SK-N-SH (cell line): Measurements from ENCODE around the gene CDKN2D. TPM values are rescaled to one million over a fixed set of nuclear protein-coding genes. Genes with fewer than 3 reads are reported as not detected.

Experiments used
- CTCF ChIA-PET: fragments of 300-600, 350-600 bp; formaldehyde crosslinking; extraction: SDS; loops from one replicate; lab custom pipeline; 2021; lab: Yijun Ruan, JAX
- POLR2A ChIA-PET: fragments of 350-600 bp; sonication (Branson Sonifier 250); formaldehyde crosslinking; extraction: SDS; loops from one replicate; lab custom pipeline; 2020; ENCODE audit warnings: antibody characterized with exemption, inconsistent platforms; lab: Yijun Ruan, JAX
- DNase-seq: peaks from one replicate; pipeline ENCODE4 v3.0.0; 2012
- H2AFZ ChIP-seq: fragments of 200-600 bp; sonication (generic); 2 replicates; pipeline ENCODE4 v1.8.1; 2016; ENCODE audit warnings: antibody characterized with exemption, mild to moderate bottlenecking, low read depth
- H3F3A ChIP-seq: fragments of 200-600 bp; sonication (generic); replicated peaks from 2 replicates; pipeline ENCODE3; 2016; ENCODE audit warnings: antibody characterized with exemption, mild to moderate bottlenecking; ENCODE audit not compliant: insufficient read depth
- H3K27ac ChIP-seq, 2 experiments: fragments of 200-500 bp in 1 of 2; fragments of 200-600 bp in 1 of 2; sonication (Bioruptor generic) in 1 of 2; sonication (generic), shearing (Covaris generic) in 1 of 2; 2 replicates each; pipeline versions ENCODE4 v1.5.1 to v1.6.1; 2014 to 2016; ENCODE audit warnings: low read depth in 2 of 2, inconsistent platforms in 1 of 2, low read length in 1 of 2, mild to moderate bottlenecking in 1 of 2, mixed read lengths in 1 of 2
- H3K27me3 ChIP-seq: fragments of 200-600 bp; sonication (generic), shearing (Covaris generic); 2 replicates; pipeline ENCODE4 v1.6.1; 2016; ENCODE audit warnings: mixed run types; ENCODE audit not compliant: insufficient read depth
- H3K36me3 ChIP-seq, 2 experiments: fragments of 200-500 bp in 1 of 2; fragments of 200-600 bp in 1 of 2; sonication (Bioruptor generic) in 1 of 2; sonication (generic) in 1 of 2; replicated peaks in 1 of 2; 2 replicates each; pipeline versions ENCODE3 to v1.5.1; 2014 to 2016; ENCODE audit warnings: low read length in 1 of 2, mild to moderate bottlenecking in 1 of 2; ENCODE audit not compliant: insufficient read depth in 2 of 2, control insufficient read depth in 1 of 2
- H3K4me1 ChIP-seq, 2 experiments: fragments of 200-500 bp in 1 of 2; fragments of 200-600 bp in 1 of 2; sonication (Bioruptor generic) in 1 of 2; sonication (generic), shearing (Covaris generic) in 1 of 2; 2 replicates each; pipeline versions ENCODE4 v1.5.1 to v1.6.1; 2014 to 2016; ENCODE audit warnings: low read depth in 1 of 2, low read length in 1 of 2, mixed run types in 1 of 2; ENCODE audit not compliant: insufficient read depth in 2 of 2, control insufficient read depth in 1 of 2
- H3K4me2 ChIP-seq: fragments of 200-600 bp; sonication (generic), shearing (Covaris generic); 2 replicates; pipeline ENCODE4 v1.6.1; 2017; ENCODE audit warnings: mixed run types
- H3K4me3 ChIP-seq, 2 experiments: fragments of 200-500 bp in 1 of 2; fragments of 200-600 bp in 1 of 2; sonication (Bioruptor generic) in 1 of 2; sonication (generic), shearing (Covaris generic) in 1 of 2; 2 replicates each; pipeline versions ENCODE4 v1.5.1 to v1.8.1; 2014 to 2016; ENCODE audit warnings: low read depth in 2 of 2, inconsistent platforms in 1 of 2, low read length in 1 of 2, mild to moderate bottlenecking in 1 of 2, mixed read lengths in 1 of 2, moderate library complexity in 1 of 2
- H3K79me2 ChIP-seq: fragments of 200-600 bp; sonication (generic); 2 replicates; pipeline ENCODE4 v1.8.1; 2017; ENCODE audit warnings: mild to moderate bottlenecking; ENCODE audit not compliant: insufficient read depth
- H3K9ac ChIP-seq: fragments of 200-600 bp; sonication (generic); 2 replicates; pipeline ENCODE4 v1.6.1; 2017; ENCODE audit warnings: mixed run types
- H3K9me2 ChIP-seq: fragments of 200-600 bp; sonication (generic); 2 replicates; pipeline ENCODE4 v1.6.1; 2017; ENCODE audit warnings: mixed run types
- H3K9me3 ChIP-seq: fragments of 200-600 bp; sonication (generic); 2 replicates; pipeline ENCODE4 v1.6.1; 2017; ENCODE audit warnings: mixed run types, mild to moderate bottlenecking, moderate library complexity
- H4K20me1 ChIP-seq: fragments of 200-600 bp; sonication (generic); 2 replicates; pipeline ENCODE4 v1.6.1; 2017; ENCODE audit warnings: mild to moderate bottlenecking, mixed run types; ENCODE audit not compliant: insufficient read depth
- CHD2 ChIP-seq: fragments of 150-350 bp; IDR thresholded peaks from 2 replicates; pipeline ENCODE4 v1.6.1; 2018; ENCODE audit warnings: low read length; ENCODE audit not compliant: partially characterized antibody
- ELF1 ChIP-seq: IDR thresholded peaks from 2 replicates; pipeline ENCODE4 v1.4.0; 2012
- EZH2phosphoT487 ChIP-seq: fragments of 200-600 bp; sonication (generic); IDR thresholded peaks from 2 replicates; pipeline ENCODE4 v1.6.1; 2017; ENCODE audit warnings: low read depth, mixed run types, mild to moderate bottlenecking, antibody characterized with exemption, moderate library complexity, borderline replicate concordance
- FOXM1 ChIP-seq: IDR thresholded peaks from 2 replicates; pipeline ENCODE4 v1.4.0; 2012; ENCODE audit warnings: low read depth, mild to moderate bottlenecking
- GABPA ChIP-seq: IDR thresholded peaks from 2 replicates; pipeline ENCODE4 v1.4.0; 2012; ENCODE audit warnings: low read depth, mild to moderate bottlenecking
- MEF2A ChIP-seq: IDR thresholded peaks from 2 replicates; pipeline ENCODE4 v1.4.0; 2012; ENCODE audit warnings: low read depth, borderline replicate concordance
- MXI1 ChIP-seq: IDR thresholded peaks from 2 replicates; pipeline ENCODE4 v1.6.1; 2012; ENCODE audit warnings: mild to moderate bottlenecking, low read depth, low read length, improper control_type of control experiment
- NFIC ChIP-seq: IDR thresholded peaks from 2 replicates; pipeline ENCODE4 v1.4.0; 2012; ENCODE audit warnings: borderline replicate concordance
- POLR2AphosphoS5 ChIP-seq: IDR thresholded peaks from 2 replicates; pipeline ENCODE4 v1.6.1; 2012; ENCODE audit warnings: low read depth, low read length
- RAD21 ChIP-seq: IDR thresholded peaks from 2 replicates; pipeline ENCODE4 v1.6.1; 2012; ENCODE audit warnings: mild to moderate bottlenecking, low read length
- RCOR1 ChIP-seq: fragments of 150-350 bp; IDR thresholded peaks from 2 replicates; pipeline ENCODE4 v1.6.1; 2017; ENCODE audit warnings: antibody characterized with exemption, low read length
- RFX5 ChIP-seq: IDR thresholded peaks from 2 replicates; pipeline ENCODE4 v1.6.1; 2012; ENCODE audit warnings: mild to moderate bottlenecking, improper control_type of control experiment, low read length
- RXRA ChIP-seq: IDR thresholded peaks from 2 replicates; pipeline ENCODE4 v1.4.0; 2012; ENCODE audit warnings: low read depth, mild to moderate bottlenecking, borderline replicate concordance
- SIN3A ChIP-seq: IDR thresholded peaks from 2 replicates; pipeline ENCODE4 v1.6.1; 2012; ENCODE audit warnings: low read depth, mild to moderate bottlenecking, low read length, moderate library complexity, borderline replicate concordance
- SMC3 ChIP-seq: IDR thresholded peaks from 2 replicates; pipeline ENCODE4 v1.6.1; 2012; ENCODE audit warnings: low read depth, low read length, improper control_type of control experiment
- TAF1 ChIP-seq: IDR thresholded peaks from 2 replicates; pipeline ENCODE4 v1.6.1; 2012; ENCODE audit warnings: low read depth, mild to moderate bottlenecking, low read length, moderate library complexity, borderline replicate concordance
- TCF12 ChIP-seq: IDR thresholded peaks from 2 replicates; pipeline ENCODE4 v1.4.0; 2012
- TEAD4 ChIP-seq: IDR thresholded peaks from 2 replicates; pipeline ENCODE4 v1.4.0; 2012; ENCODE audit warnings: mild to moderate bottlenecking, borderline replicate concordance; ENCODE audit not compliant: insufficient read depth
- YY1 ChIP-seq: IDR thresholded peaks from 2 replicates; pipeline ENCODE4 v1.4.0; 2012; ENCODE audit warnings: low read depth, mild to moderate bottlenecking
- WGBS: methylation state at CpG from one replicate; pipeline ENCODE4 v1.1.6; 2017; ENCODE audit warnings: low lambda C conversion rate; 5-methylcytosine and 5-hydroxymethylcytosine counted together
- polyA plus RNA-seq, 3 experiments: library from polyadenylated mRNA; depleted of rRNA; stranded (reverse); fragments of >200 nt; gene quantifications; 2 replicates each; pipeline ENCODE4 v1.2.3, GENCODE V29; 2012
- TF ChIP-seq, protein P1 (sequence below): IDR thresholded peaks from 2 replicates; pipeline ENCODE4 v1.4.0; 2012; ENCODE audit warnings: low read depth
- TF ChIP-seq, protein P2 (sequence below): fragments of 200-600 bp; sonication (generic); IDR thresholded peaks from 2 replicates; pipeline ENCODE4 v1.6.1; 2017; ENCODE audit warnings: antibody characterized with exemption, mild to moderate bottlenecking, moderate library complexity
- TF ChIP-seq, protein P3 (sequence below): IDR thresholded peaks from 2 replicates; pipeline ENCODE4 v1.4.0; 2012; ENCODE audit warnings: low read depth, borderline replicate concordance
- TF ChIP-seq, protein P4 (sequence below): IDR thresholded peaks from 2 replicates; pipeline ENCODE4 v1.4.0; 2012; ENCODE audit warnings: low read depth, borderline replicate concordance
- TF ChIP-seq, protein P5 (sequence below): fragments of 150-350 bp; IDR thresholded peaks from 2 replicates; pipeline ENCODE4 v1.6.1; 2017; ENCODE audit warnings: antibody characterized with exemption, low read length, low read depth, borderline replicate concordance

CDKN2D gene
- polyA plus RNA-seq, 1 of the 3 experiments (the other 2 are of a cell fraction): 13.1 TPM

DNA sequence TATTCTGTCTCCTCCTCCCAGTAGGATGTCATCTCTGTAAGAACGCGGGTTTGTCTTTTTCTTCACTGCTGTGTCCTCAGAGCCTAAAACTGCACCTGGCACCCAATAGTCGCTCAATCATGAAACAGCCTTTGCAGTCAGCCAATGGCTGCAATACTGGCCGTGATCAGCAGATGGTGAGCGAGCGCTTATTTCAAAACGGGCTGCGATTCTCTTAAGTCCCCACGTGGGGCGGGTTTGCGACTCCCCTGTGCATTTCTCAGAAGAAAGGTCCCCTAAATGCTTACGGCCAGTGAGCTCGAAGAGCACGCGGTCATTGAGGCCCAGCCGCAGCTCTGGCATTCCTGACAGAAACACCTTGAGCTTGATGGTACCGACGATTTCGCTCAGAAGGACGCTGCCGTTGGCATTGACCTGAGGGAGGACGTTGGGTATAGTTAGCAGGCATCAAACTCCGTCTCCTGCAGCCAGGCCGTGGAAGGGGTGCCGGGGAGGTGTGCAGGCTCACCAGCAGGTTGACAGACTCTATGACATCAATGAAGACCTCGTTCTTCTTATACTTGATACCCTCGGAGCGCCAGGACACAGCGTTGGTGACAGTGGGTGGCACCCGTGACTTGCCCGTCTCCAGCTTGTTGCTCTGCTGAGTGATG is 12.3 kb upstream of the CDKN2D start:
- TF ChIP-seq ELF1 (no peak), NFIC (no peak), MEF2A (no peak), RFX5 (peak; percentile 51; the same call in 1 of the 2 replicates), GABPA (no peak), SIN3A (peak; percentile 51; the same call in 1 of the 2 replicates), CHD2 (no peak), SMC3 (peak; percentile 98), RCOR1 (no peak), TCF12 (no peak), MXI1 (peak; percentile 91), EZH2phosphoT487 (no peak), TAF1 (no peak), RAD21 (peak; percentile 98), RXRA (no peak), YY1 (no peak), FOXM1 (no peak), TEAD4 (no peak), POLR2AphosphoS5 (no peak)
- TF ChIP-seq, protein P1, sequence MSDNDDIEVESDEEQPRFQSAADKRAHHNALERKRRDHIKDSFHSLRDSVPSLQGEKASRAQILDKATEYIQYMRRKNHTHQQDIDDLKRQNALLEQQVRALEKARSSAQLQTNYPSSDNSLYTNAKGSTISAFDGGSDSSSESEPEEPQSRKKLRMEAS: peak; percentile 84
- TF ChIP-seq, protein P2, sequence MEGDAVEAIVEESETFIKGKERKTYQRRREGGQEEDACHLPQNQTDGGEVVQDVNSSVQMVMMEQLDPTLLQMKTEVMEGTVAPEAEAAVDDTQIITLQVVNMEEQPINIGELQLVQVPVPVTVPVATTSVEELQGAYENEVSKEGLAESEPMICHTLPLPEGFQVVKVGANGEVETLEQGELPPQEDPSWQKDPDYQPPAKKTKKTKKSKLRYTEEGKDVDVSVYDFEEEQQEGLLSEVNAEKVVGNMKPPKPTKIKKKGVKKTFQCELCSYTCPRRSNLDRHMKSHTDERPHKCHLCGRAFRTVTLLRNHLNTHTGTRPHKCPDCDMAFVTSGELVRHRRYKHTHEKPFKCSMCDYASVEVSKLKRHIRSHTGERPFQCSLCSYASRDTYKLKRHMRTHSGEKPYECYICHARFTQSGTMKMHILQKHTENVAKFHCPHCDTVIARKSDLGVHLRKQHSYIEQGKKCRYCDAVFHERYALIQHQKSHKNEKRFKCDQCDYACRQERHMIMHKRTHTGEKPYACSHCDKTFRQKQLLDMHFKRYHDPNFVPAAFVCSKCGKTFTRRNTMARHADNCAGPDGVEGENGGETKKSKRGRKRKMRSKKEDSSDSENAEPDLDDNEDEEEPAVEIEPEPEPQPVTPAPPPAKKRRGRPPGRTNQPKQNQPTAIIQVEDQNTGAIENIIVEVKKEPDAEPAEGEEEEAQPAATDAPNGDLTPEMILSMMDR: peak; percentile 97
- TF ChIP-seq, protein P3, sequence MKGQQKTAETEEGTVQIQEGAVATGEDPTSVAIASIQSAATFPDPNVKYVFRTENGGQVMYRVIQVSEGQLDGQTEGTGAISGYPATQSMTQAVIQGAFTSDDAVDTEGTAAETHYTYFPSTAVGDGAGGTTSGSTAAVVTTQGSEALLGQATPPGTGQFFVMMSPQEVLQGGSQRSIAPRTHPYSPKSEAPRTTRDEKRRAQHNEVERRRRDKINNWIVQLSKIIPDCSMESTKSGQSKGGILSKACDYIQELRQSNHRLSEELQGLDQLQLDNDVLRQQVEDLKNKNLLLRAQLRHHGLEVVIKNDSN: peak; percentile 46; the same call in 1 of the 2 replicates
- TF ChIP-seq, protein P4, sequence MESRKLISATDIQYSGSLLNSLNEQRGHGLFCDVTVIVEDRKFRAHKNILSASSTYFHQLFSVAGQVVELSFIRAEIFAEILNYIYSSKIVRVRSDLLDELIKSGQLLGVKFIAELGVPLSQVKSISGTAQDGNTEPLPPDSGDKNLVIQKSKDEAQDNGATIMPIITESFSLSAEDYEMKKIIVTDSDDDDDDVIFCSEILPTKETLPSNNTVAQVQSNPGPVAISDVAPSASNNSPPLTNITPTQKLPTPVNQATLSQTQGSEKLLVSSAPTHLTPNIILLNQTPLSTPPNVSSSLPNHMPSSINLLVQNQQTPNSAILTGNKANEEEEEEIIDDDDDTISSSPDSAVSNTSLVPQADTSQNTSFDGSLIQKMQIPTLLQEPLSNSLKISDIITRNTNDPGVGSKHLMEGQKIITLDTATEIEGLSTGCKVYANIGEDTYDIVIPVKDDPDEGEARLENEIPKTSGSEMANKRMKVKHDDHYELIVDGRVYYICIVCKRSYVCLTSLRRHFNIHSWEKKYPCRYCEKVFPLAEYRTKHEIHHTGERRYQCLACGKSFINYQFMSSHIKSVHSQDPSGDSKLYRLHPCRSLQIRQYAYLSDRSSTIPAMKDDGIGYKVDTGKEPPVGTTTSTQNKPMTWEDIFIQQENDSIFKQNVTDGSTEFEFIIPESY: no peak
- TF ChIP-seq, protein P5, sequence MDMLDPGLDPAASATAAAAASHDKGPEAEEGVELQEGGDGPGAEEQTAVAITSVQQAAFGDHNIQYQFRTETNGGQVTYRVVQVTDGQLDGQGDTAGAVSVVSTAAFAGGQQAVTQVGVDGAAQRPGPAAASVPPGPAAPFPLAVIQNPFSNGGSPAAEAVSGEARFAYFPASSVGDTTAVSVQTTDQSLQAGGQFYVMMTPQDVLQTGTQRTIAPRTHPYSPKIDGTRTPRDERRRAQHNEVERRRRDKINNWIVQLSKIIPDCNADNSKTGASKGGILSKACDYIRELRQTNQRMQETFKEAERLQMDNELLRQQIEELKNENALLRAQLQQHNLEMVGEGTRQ: no peak
- Histone ChIP-seq H4K20me1 (no peaks in the 10 kb centered on the region), H3K4me1 (peaks cover 0 to 3% of the 10 kb centered on the region in 2 experiments; a peak in 1 of 4 replicates), H3K9me2 (no peaks in the 10 kb centered on the region), H3K4me3 (peak overlapping the region in 1 of 2 experiments; percentile 6; a peak in 1 of 4 replicates), H3K79me2 (no peaks in the 10 kb centered on the region), H3F3A (no peaks in the 10 kb centered on the region), H2AFZ (no peak overlapping the region), H3K36me3 (no peaks in the 10 kb centered on the region), H3K27me3 (no peaks in the 10 kb centered on the region), H3K27ac (no peak overlapping the region), H3K4me2 (no peak overlapping the region), H3K9me3 (no peaks in the 10 kb centered on the region), H3K9ac (no peak overlapping the region)
- POLR2A ChIA-PET: interaction anchor here (0.6 to 1.3 kb wide), 4 partner anchors 59 to 115 kb away, joined by 3 to 7 read pairs (median 4); no protein-coding TSS in a partner anchor
- 29% methylated on average over 28 of the region's 31 CpGs for WGBS
- DNase-seq: peak; percentile 86
- CTCF ChIA-PET: interaction anchor here (0.6 to 9.1 kb wide), 55 partner anchors 8 to 283 kb away, joined by 3 to 330 read pairs (median 5); partner anchors contain the start of genes CDKN2D, DNM2, KRI1 and QTRT1
